Tibial artery (tissue), 4 donors: ENCODE data around the gene BRCA2.

Experiments used
- DNase-seq, 2 donors: peaks; one replicate each; pipeline ENCODE4 v3.0.0-alpha.2; 2019
- H3K27ac ChIP-seq, 2 donors: fragments of 200-600 bp; sonication (generic) in 1 of 2; 1 replicate in 1 of 2; 2 replicates in 1 of 2; pipeline ENCODE4 v1.5.1; 2018 to 2019; ENCODE audit warnings: mild to moderate bottlenecking in 1 of 2
- H3K27me3 ChIP-seq, 2 donors: fragments of 200-600 bp; sonication (generic) in 1 of 2; one replicate each; pipeline versions ENCODE4 v1.5.1 to v1.6.0; 2016 to 2019
- H3K36me3 ChIP-seq, 3 donors: fragments of 200-600 bp; sonication (generic) in 2 of 3; one replicate each; pipeline ENCODE4 v1.5.1; 2016 to 2019; ENCODE audit warnings: mild to moderate bottlenecking in 2 of 3
- H3K4me1 ChIP-seq, 4 donors: fragments of 200-600 bp; sonication (generic) in 2 of 4; 1 replicate in 3 of 4; 2 replicates in 1 of 4; pipeline ENCODE4 v1.5.1; 2016 to 2019
- H3K4me3 ChIP-seq, 2 donors: fragments of 200-600 bp; sonication (generic) in 1 of 2; 1 replicate in 1 of 2; 2 replicates in 1 of 2; pipeline ENCODE4 v1.5.1; 2018 to 2019; ENCODE audit warnings: mild to moderate bottlenecking in 2 of 2
- H3K9me3 ChIP-seq, 3 donors: fragments of 200-600 bp; sonication (generic) in 1 of 3; one replicate each; pipeline ENCODE4 v1.5.1; 2016 to 2019
- CTCF ChIP-seq, 2 experiments: fragments of 200-600 bp in 1 of 2; fragments of 450-650 bp in 1 of 2; IDR thresholded peaks; one replicate each; pipeline ENCODE4 v1.5.1; 2017 to 2019; ENCODE audit warnings: antibody characterized with exemption in 2 of 2, mild to moderate bottlenecking in 1 of 2, moderate library complexity in 1 of 2
- intact Hi-C: fragments of 100-400 bp; cut with DNase I; formaldehyde crosslinking; loops from one replicate; pipeline ENCODE4 v1.15.0; 2023; ENCODE audit warnings: low total_unique reads

Gene BRCA2

DNA sequence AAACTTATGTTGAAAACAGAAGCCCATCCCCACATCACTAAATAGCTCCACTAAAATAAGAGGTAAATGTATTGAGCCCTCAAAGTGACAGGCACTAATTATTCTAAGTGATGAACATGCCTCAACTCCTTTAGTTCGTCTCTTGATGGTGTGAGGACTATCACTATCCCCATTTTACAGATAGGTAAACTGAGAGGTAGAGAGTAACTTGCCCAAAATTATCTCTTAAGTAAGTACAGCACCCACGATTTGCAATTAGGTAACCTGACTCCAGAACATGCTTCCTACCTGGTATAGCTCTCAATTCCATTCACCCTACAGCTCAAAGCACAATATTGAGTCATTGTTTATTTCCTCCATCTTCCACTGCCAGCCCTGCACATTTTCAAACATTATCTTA, 12.8 kb upstream of the BRCA2 start:
- H3K4me1 ChIP-seq, result no peaks in the 10 kb centered on the region
- DNase-seq, result no peak
- TF ChIP-seq CTCF (IDR thresholded peaks at IDR 0.05), result no peak
- H3K27me3 ChIP-seq, result no peaks in the 10 kb centered on the region
- intact Hi-C loops, result loop anchor here (10.0 kb wide), 1 partner anchor 58 kb away; no protein-coding TSS in a partner anchor
- H3K9me3 ChIP-seq, result no peaks in the 10 kb centered on the region
- H3K36me3 ChIP-seq, result no peaks in the 10 kb centered on the region
- H3K4me3 ChIP-seq, result no peak overlapping the region
- H3K27ac ChIP-seq, result no peak overlapping the region

- no peaks in the 10 kb centered on the region for H3K36me3 ChIP-seq
- no peaks in the 10 kb centered on the region for H3K27me3 ChIP-seq
- intact Hi-C loops, result loop anchor here (10.0 kb wide), 1 partner anchor 61 kb away; no protein-coding TSS in a partner anchor
- no peak overlapping the region for H3K4me3 ChIP-seq
- no peak for DNase-seq
- H3K9me3 ChIP-seq, result no peaks in the 10 kb centered on the region
- H3K4me1 ChIP-seq, result peaks cover 0 to 12% (median 4%) of the 10 kb centered on the region in 4 donors
- no peak overlapping the region for H3K27ac ChIP-seq
- TF ChIP-seq CTCF (IDR thresholded peaks at IDR 0.05), result no peak
Observed at GRCh38 chr13:32305646-32306045, 9.7 kb upstream of the BRCA2 start.

- intact Hi-C loops, result loop anchor here (2.0 to 10.0 kb wide), 3 partner anchors 65 to 465 kb away; no protein-coding TSS in a partner anchor
- Histone ChIP-seq H3K9me3 (no peaks in the 10 kb centered on the region), H3K4me3 (peak overlapping the region; percentile 31 to 36), H3K27ac (peak overlapping the region; percentile 14 to 54), H3K36me3 (no peaks in the 10 kb centered on the region), H3K4me1 (peaks cover 0 to 12% (median 4%) of the 10 kb centered on the region in 4 donors), H3K27me3 (no peaks in the 10 kb centered on the region)
- no peak for DNase-seq
- no peak for TF ChIP-seq CTCF (IDR thresholded peaks at IDR 0.05)
Observed at GRCh38 chr13:32309312-32310133, 5.8 kb upstream of the BRCA2 start.

DNA sequence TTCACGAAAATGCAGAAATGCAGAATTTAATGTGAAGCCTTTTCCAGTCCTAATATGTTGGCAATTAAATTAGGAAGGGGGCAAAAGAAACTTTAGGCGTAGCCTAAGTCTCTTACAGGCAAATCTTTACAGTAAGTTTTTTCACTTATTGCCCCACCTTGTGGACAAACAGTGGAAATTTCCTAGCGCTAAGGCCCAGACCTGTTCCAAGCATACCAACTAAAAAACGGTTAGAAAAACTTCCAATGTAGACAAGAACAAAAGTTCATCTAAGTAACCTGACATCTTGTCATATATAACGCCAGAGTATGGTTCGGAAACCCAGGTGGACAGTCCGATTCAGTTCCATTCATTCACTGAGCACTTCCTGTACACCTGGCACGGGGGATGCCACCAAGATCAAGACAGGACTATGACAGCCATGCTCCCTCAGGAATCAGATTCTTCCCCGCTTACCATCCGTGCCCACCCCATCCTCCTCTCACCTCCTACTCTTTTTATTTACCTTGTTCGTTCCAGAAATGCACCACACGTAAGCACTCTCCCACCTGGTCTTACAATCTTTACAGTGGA, 5.1 kb upstream of the BRCA2 start:
- H3K4me1 ChIP-seq, result peaks cover 0 to 14% (median 8%) of the 10 kb centered on the region in 4 donors
- intact Hi-C loops, result loop anchor here (2.0 to 10.0 kb wide), 2 partner anchors 399 to 465 kb away; no protein-coding TSS in a partner anchor
- TF ChIP-seq CTCF (IDR thresholded peaks at IDR 0.05), result peak; percentile 69 to 88
- no peaks in the 10 kb centered on the region for H3K36me3 ChIP-seq
- H3K27me3 ChIP-seq, result no peaks in the 10 kb centered on the region
- peak overlapping the region; percentile 14 to 54 for H3K27ac ChIP-seq
- no peak for DNase-seq
- no peaks in the 10 kb centered on the region for H3K9me3 ChIP-seq
- H3K4me3 ChIP-seq, result peak overlapping the region; percentile 31 to 36

DNA sequence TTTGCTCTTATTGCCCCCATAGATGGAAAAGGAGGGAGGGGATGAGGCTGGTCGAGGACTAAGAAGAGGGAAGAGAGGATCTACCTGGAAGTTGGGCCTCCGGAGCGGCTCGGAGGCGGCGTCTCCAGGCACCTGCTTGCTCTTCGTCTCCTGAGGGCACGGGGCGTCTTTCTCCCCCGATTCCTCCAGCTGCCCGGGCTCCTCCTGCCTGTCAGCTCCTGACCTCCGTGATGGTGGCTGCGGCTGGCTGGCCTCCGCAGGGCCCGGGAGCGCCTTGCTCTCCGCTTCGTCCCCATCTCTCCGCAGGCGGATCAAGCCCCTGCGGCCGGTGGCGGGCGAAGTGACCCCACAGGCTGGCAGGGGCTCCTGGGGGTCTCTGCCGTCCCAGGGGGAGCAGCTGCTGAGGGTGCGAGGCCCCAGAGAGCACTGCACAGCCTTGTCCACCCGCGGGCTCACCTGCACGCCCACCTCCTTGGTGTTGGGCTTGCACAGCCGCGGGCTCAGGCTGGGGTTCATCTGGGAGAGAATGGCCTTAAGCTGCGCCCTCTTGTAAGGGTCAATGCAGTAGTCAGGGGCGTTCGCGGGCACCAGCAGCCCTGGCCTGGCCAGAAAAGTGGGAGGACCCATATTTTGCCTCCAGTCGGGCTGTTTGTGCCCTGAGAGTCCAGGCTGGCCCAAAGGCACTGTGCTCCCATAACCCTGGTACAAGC, 4.0 kb upstream of the BRCA2 start:
- DNase-seq, result no peak
- H3K27me3 ChIP-seq, result no peaks in the 10 kb centered on the region
- H3K4me1 ChIP-seq, result peaks cover 0 to 14% (median 10%) of the 10 kb centered on the region in 4 donors
- no peak overlapping the region for H3K4me3 ChIP-seq
- no peaks in the 10 kb centered on the region for H3K9me3 ChIP-seq
- intact Hi-C loops, result loop anchor here (2.0 to 10.0 kb wide), 2 partner anchors 401 to 467 kb away; no protein-coding TSS in a partner anchor
- no peaks in the 10 kb centered on the region for H3K36me3 ChIP-seq
- H3K27ac ChIP-seq, result no peak overlapping the region
- TF ChIP-seq CTCF (IDR thresholded peaks at IDR 0.05), result no peak
